ENCODE measurements around the gene KIF20B. TPM values are rescaled to one million over a fixed set of nuclear protein-coding genes. Genes with fewer than 3 reads are reported as not detected.

Gene KIF20B
- total RNA-seq, 6 donors from 2014 or later, result 1.0 to 6.7 (median 4.1) TPM

DNA sequence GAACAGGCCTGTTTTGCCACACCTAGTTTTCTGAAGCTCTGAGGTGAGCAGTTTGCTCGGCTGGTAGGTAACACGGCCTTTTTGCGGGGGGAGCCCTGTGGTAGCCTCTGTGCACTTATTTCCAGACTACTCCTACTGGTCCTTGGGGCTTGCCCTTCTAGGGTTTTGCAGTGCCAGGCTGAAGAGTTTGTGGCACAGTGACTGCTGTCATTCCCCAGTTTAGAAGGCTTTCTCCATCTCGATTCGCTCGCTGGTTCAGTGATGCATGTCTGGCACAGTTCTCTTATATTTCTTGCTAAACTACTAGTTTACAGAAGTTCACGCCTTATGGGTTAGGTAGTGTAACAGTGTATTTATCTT, 711 bp downstream of the KIF20B start:
- TF ChIP-seq EP300 (IDR thresholded peaks at IDR 0.05) (no peak), POLR2AphosphoS5 (IDR thresholded peaks at IDR 0.05) (no peak), POLR2A (IDR thresholded peaks at IDR 0.05) (no peak)
- TF ChIP-seq, protein P1, sequence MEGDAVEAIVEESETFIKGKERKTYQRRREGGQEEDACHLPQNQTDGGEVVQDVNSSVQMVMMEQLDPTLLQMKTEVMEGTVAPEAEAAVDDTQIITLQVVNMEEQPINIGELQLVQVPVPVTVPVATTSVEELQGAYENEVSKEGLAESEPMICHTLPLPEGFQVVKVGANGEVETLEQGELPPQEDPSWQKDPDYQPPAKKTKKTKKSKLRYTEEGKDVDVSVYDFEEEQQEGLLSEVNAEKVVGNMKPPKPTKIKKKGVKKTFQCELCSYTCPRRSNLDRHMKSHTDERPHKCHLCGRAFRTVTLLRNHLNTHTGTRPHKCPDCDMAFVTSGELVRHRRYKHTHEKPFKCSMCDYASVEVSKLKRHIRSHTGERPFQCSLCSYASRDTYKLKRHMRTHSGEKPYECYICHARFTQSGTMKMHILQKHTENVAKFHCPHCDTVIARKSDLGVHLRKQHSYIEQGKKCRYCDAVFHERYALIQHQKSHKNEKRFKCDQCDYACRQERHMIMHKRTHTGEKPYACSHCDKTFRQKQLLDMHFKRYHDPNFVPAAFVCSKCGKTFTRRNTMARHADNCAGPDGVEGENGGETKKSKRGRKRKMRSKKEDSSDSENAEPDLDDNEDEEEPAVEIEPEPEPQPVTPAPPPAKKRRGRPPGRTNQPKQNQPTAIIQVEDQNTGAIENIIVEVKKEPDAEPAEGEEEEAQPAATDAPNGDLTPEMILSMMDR (IDR thresholded peaks at IDR 0.05), result no peak
- ATAC-seq (ENCODE audit: low FRiP score in 2 of 2) (no peak), DNase-seq (no peak)
- peak overlapping the region in 3 of 4 donors; percentile 53 to 70 (median 68) for H3K4me3 ChIP-seq
- H3K36me3 ChIP-seq, result no peaks in the 10 kb centered on the region
- H3K27me3 ChIP-seq, result no peaks in the 10 kb centered on the region
- H3K4me1 ChIP-seq, result peaks cover 7 to 9% (median 8%) of the 10 kb centered on the region in 4 donors
- 26 to 29% methylated on average over 7 of the region's 7 CpGs for WGBS, 2 donors
- H3K27ac ChIP-seq, result peak overlapping the region in 2 of 4 donors; percentile 88 to 93
- H3K9me3 ChIP-seq, result no peaks in the 10 kb centered on the region

DNA sequence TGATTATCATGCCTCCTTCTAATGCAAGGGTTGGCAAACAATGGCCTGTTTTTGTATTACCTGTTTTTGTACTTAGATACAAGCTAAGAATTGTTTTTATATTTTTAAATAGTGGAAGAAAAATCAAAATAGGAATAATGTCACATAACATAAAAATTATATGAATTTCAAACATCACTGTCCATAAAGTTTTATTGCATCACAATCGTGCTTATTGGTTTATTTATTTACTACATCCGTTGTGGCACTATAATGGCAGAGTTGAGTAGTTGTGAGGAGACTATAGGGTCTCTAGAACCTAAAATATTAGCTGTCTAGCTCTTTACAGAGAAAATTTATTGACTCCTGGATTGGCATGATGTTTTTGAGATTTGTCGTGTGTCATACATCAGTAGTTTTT, 4.1 kb downstream of the KIF20B start:
- DNase-seq (no peak), ATAC-seq (ENCODE audit: low FRiP score in 2 of 2) (no peak)
- H3K4me1 ChIP-seq, result peaks cover 7 to 9% (median 8%) of the 10 kb centered on the region in 4 donors
- 86 to 91% methylated on average over 3 of the region's 3 CpGs for WGBS, 2 donors
- TF ChIP-seq, protein P1 (IDR thresholded peaks at IDR 0.05), result no peak
- no peak for TF ChIP-seq POLR2A (IDR thresholded peaks at IDR 0.05)
- TF ChIP-seq EP300 (IDR thresholded peaks at IDR 0.05), result no peak
- TF ChIP-seq POLR2AphosphoS5 (IDR thresholded peaks at IDR 0.05), result no peak
- no peaks in the 10 kb centered on the region for H3K27me3 ChIP-seq
- no peaks in the 10 kb centered on the region for H3K36me3 ChIP-seq
- no peak overlapping the region for H3K27ac ChIP-seq
- H3K9me3 ChIP-seq, result no peaks in the 10 kb centered on the region
- H3K4me3 ChIP-seq, result no peak overlapping the region

DNA sequence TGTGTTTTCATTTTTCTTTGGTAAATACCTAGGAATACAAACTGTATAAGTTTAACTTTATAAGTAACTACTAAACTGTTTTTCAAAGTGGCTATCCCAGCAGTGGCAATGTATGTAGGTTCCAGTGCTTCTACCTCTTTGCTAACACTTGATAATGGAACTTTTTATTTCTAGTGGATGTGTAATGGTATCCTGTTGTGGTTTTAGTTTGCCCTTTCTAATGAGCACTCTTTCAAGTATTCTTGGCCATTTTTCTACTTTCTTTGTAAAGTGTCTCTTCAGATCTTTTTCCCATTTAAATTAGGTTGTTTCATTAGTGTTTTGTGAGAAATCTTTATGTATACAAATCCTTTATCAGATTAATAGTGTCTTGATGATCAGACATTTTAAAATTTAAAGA, 4.6 kb downstream of the KIF20B start:
- DNase-seq, result no peak
- no peaks in the 10 kb centered on the region for H3K27me3 ChIP-seq
- ATAC-seq (ENCODE audit: low FRiP score in 2 of 2), result no peak
- H3K9me3 ChIP-seq, result no peaks in the 10 kb centered on the region
- H3K36me3 ChIP-seq, result no peaks in the 10 kb centered on the region
- H3K4me1 ChIP-seq, result peaks cover 6 to 9% (median 7%) of the 10 kb centered on the region in 4 donors
- H3K27ac ChIP-seq, result no peak overlapping the region
- no peak for TF ChIP-seq POLR2A (IDR thresholded peaks at IDR 0.05)
- TF ChIP-seq POLR2AphosphoS5 (IDR thresholded peaks at IDR 0.05), result no peak
- TF ChIP-seq, protein P1 (IDR thresholded peaks at IDR 0.05), result no peak
- no peak for TF ChIP-seq EP300 (IDR thresholded peaks at IDR 0.05)
- H3K4me3 ChIP-seq, result no peak overlapping the region

DNA sequence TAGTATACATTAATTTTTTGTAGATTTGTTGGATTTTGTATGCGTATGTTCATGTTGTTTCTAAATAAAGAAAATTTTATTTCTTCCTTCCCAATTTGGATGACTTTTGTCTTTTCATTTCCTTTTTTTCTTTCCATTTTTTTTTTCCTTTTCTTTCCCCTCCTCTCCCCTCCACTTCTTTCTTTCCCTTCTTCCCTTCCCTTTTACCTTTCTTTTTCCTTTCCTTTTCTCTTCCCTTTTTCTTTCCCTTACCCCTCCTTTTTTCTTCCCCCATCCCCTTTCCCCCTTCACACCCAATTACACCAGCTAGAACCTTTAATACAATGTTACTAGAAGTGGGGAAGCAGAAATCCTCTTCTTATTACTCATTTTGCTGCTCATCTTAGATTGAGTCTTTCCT, 6.0 kb downstream of the KIF20B start:
- WGBS, 2 donors, result 67 to 77% methylated on average over 1 of the region's 1 CpG

DNA sequence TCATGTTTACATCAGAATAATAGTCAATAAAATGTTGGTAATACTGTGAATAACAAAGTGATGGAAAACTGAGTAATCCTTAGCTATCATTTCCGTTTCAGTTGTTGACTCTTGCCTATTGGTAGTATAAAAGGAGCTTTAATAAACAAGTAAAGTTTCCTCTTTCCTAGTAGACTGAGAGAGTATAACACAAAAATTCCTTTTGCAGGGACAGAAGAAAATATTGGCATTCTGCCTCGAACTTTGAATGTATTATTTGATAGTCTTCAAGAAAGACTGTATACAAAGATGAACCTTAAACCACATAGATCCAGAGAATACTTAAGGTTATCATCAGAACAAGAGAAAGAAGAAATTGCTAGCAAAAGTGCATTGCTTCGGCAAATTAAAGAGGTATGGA, 9.4 kb downstream of the KIF20B start:
- H3K4me1 ChIP-seq, result no peaks in the 10 kb centered on the region
- TF ChIP-seq, protein P1 (IDR thresholded peaks at IDR 0.05), result no peak
- TF ChIP-seq POLR2A (IDR thresholded peaks at IDR 0.05) (no peak), EP300 (IDR thresholded peaks at IDR 0.05) (no peak), POLR2AphosphoS5 (IDR thresholded peaks at IDR 0.05) (no peak)
- 83 to 89% methylated on average over 3 of the region's 3 CpGs for WGBS, 2 donors
- H3K27me3 ChIP-seq, result no peaks in the 10 kb centered on the region
- DNase-seq (no peak), ATAC-seq (ENCODE audit: low FRiP score in 2 of 2) (no peak)
- no peak overlapping the region for H3K27ac ChIP-seq
- H3K36me3 ChIP-seq, result peaks cover 0 to 3% (median 0%) of the 10 kb centered on the region in 4 donors
- no peak overlapping the region for H3K4me3 ChIP-seq
- H3K9me3 ChIP-seq, result no peaks in the 10 kb centered on the region

More for the DNA sequence above, 6.0 kb downstream of the KIF20B start:
- Histone ChIP-seq H3K4me3 (no peak overlapping the region), H3K27ac (no peak overlapping the region), H3K27me3 (no peaks in the 10 kb centered on the region), H3K9me3 (no peaks in the 10 kb centered on the region), H3K4me1 (peaks cover 0 to under 1% (median 0%) of the 10 kb centered on the region in 4 donors), H3K36me3 (peaks cover 0 to 2% (median 0%) of the 10 kb centered on the region in 4 donors)
- ATAC-seq (ENCODE audit: low FRiP score in 2 of 2), result no peak
- DNase-seq, result no peak
- TF ChIP-seq EP300 (IDR thresholded peaks at IDR 0.05) (no peak), POLR2AphosphoS5 (IDR thresholded peaks at IDR 0.05) (no peak), POLR2A (IDR thresholded peaks at IDR 0.05) (no peak)
- TF ChIP-seq, protein P1 (IDR thresholded peaks at IDR 0.05), result no peak
